ENCODE measurements around the gene STIMATE.
A peak's percentile ranks its signal among the peaks of the same experiment; 100 is the strongest.

The STIMATE gene

GRCh38 chr3:52834871-52835501 lies 62.4 kb downstream of the STIMATE start, which contains the start of gene MUSTN1:
TSS of gene MUSTN1 (minus strand) at chr3:52835019. CDS start at chr3:52834948, 71 bp downstream.
- Mint-ChIP-seq H3K4me3 (peak within 1 kb of the TSS; percentile 66 to 87 (median 82)), H3K4me1 (peaks cover 51% of the 10 kb centered on the region), H3K27ac (peak within 1 kb of the TSS; percentile 27 to 91 (median 64)), H3K36me3 (ENCODE audit: low read depth) (no peaks in the 10 kb centered on the region), H3K9me3 (no peaks in the 10 kb centered on the region), H3K27me3 (ENCODE audit: low read depth) (no peaks in the 10 kb centered on the region)
- TF ChIP-seq CTCF (IDR thresholded peaks at IDR 0.05; ENCODE audit: unreplicated experiment in 3 of 3), result no peak

DNA sequence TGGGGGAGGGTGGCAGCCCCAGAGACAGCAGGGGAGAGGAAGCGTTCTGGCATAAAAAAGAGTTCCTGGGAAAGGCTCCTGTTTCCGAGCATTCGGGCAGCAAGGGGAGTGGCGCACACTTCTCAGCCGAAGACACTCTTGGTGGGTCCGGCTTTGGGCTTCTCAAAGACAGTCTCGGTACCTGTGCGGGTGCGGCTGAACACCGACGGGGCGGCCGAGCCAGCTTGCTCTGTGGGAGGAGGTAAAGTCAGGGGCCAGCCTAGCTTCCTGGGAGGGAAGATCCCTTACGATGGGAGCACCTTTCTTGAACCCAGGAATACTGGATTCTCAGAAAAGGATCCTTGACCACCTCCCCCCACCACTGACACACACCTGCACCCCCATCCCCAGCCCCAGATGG lies 64.1 kb downstream of the STIMATE start:
- H3K36me3 Mint-ChIP-seq (ENCODE audit: low read depth), result no peaks in the 10 kb centered on the region
- H3K27me3 Mint-ChIP-seq (ENCODE audit: low read depth), result no peaks in the 10 kb centered on the region
- H3K4me3 Mint-ChIP-seq, result peak overlapping the region in 1 of 3 experiments; percentile 87
- H3K9me3 Mint-ChIP-seq, result no peaks in the 10 kb centered on the region
- H3K27ac Mint-ChIP-seq, result no peak overlapping the region
- H3K4me1 Mint-ChIP-seq, result peaks cover 51% of the 10 kb centered on the region
- TF ChIP-seq CTCF (IDR thresholded peaks at IDR 0.05; ENCODE audit: unreplicated experiment in 3 of 3), result no peak

DNA sequence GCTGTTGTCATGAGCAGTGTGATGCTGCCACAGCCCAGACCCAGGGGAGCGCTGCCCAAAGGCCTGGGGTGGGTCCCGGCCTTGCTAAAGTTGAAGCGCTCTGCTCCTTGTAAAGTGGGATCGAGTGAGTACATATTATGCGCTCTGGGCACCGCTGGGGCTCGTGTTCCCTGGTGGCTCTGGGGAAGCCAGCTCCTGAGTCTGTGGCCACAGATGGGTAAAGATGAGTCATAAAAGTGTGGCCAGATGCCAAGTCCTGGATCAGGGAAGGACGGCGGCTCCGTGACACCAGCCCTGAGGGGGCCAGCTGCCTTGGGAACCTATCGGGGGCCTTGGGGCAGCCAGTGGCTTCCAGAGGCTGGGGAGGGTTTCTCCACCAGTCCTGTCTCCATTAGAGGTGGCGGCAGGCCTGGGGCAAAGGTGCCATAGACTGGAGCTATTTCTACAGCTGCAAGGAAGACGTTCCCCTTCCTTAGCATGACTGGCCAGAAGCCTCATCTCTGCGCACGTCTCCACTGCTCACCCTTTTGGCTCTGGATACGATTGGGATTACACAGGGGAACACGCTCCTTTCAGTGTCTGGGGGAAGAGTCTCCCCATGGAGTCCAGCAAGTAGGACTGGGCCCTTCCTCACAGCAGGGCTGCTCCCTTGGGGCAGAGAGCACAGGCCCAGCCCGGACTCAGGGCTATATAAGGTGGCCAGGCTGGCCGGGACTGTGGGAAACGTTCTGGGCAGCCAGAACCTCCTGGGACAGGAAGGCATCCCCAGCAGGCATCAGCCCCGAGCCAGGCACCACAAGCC lies 65.6 kb downstream of the STIMATE start:
- TF ChIP-seq CTCF (IDR thresholded peaks at IDR 0.05; ENCODE audit: unreplicated experiment in 3 of 3), result no peak
- Mint-ChIP-seq H3K36me3 (ENCODE audit: low read depth) (no peaks in the 10 kb centered on the region), H3K27me3 (ENCODE audit: low read depth) (no peaks in the 10 kb centered on the region), H3K9me3 (no peaks in the 10 kb centered on the region), H3K27ac (no peak overlapping the region), H3K4me3 (peak overlapping the region in 1 of 3 experiments; percentile 33), H3K4me1 (peaks cover 39% of the 10 kb centered on the region)

DNA sequence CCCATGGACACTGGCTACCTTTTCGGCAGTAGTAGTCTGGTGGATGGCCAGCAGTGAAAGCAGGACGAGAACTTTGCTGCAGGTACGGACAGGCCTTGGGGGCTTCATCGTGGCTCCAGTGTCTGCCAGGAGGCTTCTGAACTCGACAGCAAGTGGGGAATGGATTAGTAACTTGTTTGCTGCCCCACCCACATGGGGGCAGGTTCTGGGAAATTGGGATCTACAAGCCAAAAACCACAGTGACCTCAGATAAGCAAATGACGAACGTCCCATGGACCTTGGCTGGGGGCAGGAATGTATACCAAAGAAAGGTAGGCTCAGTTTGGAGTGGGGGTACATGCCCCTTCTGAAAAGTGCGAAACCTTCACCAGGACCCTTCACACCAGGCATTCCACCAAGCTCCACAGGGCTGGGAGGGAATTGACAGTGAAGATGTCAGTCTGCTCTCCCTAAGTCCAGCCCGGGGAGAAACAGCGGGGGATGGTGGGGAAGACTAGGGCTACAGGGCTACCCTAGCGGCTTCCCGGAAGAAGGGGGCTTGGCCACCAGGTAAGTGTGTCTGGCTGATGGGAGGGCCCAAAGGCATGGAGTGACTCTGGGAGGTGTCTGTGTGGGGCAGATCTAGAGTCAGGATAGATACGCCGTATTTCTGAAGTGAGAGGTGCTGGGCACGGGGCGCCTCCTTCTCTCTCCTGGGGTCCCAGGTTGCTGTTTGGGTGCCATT lies 66.7 kb downstream of the STIMATE start, which contains the start of gene ITIH4:
Gene ITIH4 (minus strand): TSS at position 138 of the 724 bp plus-strand sequence. CDS start 30 bp downstream, at position 108.
- H3K27me3 Mint-ChIP-seq (ENCODE audit: low read depth), result no peaks in the 10 kb centered on the region
- H3K9me3 Mint-ChIP-seq, result no peaks in the 10 kb centered on the region
- H3K36me3 Mint-ChIP-seq (ENCODE audit: low read depth), result no peaks in the 10 kb centered on the region
- H3K27ac Mint-ChIP-seq, result no peak within 1 kb of the TSS
- H3K4me1 Mint-ChIP-seq, result peaks cover 29% of the 10 kb centered on the region
- H3K4me3 Mint-ChIP-seq, result peak within 1 kb of the TSS in 1 of 3 experiments; percentile 33
- TF ChIP-seq CTCF (IDR thresholded peaks at IDR 0.05; ENCODE audit: unreplicated experiment in 3 of 3), result no peak

DNA sequence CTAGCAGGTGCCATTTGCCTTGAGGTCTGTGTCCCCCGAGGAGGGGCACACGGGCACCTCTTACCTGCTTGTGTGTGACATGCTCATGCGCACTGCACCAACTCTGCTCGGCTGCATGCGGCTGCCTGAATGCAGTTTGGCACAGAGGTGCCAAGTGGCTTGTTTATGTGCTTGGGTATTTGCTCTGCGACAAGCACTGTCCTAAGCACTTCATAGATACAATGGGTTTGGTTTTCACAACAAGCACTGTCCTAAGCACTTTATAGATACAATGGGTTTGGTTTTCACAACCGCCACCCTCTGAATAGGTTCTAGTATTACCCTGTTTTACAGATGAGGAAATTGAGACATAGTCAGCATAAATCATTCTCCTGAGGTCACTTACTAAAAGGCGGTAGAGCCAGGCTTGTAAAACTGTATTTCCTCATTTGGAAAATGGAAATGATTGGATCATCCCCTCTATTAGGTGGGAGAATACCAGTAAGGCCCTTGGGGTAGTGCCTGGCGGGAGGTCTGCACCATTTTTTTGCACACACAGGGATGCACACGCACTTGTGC lies 67.4 kb downstream of the STIMATE start:
- no peaks in the 10 kb centered on the region for H3K9me3 Mint-ChIP-seq
- no peaks in the 10 kb centered on the region for H3K36me3 Mint-ChIP-seq (ENCODE audit: low read depth)
- no peak overlapping the region for H3K4me3 Mint-ChIP-seq
- TF ChIP-seq CTCF (IDR thresholded peaks at IDR 0.05; ENCODE audit: unreplicated experiment in 3 of 3), result no peak
- peaks cover 22% of the 10 kb centered on the region for H3K4me1 Mint-ChIP-seq
- no peaks in the 10 kb centered on the region for H3K27me3 Mint-ChIP-seq (ENCODE audit: low read depth)
- no peak overlapping the region for H3K27ac Mint-ChIP-seq

Data from nephron (organoid).